Stimulated activated CD8-positive, alpha-beta memory T cell treated with anti-CD3 and anti-CD28 coated beads, Interleukin-7, amount 100 ng/mL, for 1 hour (primary cell): ENCODE results near the gene CDKAL1.
"Not testable (repeated sequence)": the region's sequence is repeated elsewhere in the genome, so short reads cannot be mapped to it uniquely, and the experiment has no call there.

Experiments used
- DNase-seq, 2 donors: peaks; one replicate each; pipeline ENCODE4 v3.0.0-alpha.2; 2020; ENCODE audit warnings: low read depth in 2 of 2

The CDKAL1 gene

GRCh38 chr6:20744911-20745557 is 210.8 kb downstream of the CDKAL1 start:
- no peak for DNase-seq

- no peak for DNase-seq
These were observed 211.8 kb downstream of the CDKAL1 start for GRCh38 chr6:20746024-20746423.

GRCh38 chr6:20746805-20747558 is 212.7 kb downstream of the CDKAL1 start:
- no peak for DNase-seq

GRCh38 chr6:20747991-20748390 is 213.7 kb downstream of the CDKAL1 start:
- no peak for DNase-seq

GRCh38 chr6:20751293-20751935 is 217.2 kb downstream of the CDKAL1 start:
- no peak for DNase-seq

GRCh38 chr6:20755631-20756030 is 221.4 kb downstream of the CDKAL1 start:
- DNase-seq = no peak

GRCh38 chr6:20756584-20757147 is 222.4 kb downstream of the CDKAL1 start:
- not testable (repeated sequence) for DNase-seq

GRCh38 chr6:20757761-20758160 is 223.5 kb downstream of the CDKAL1 start:
- no peak for DNase-seq

GRCh38 chr6:20763296-20763695 is 229.0 kb downstream of the CDKAL1 start:
- no peak for DNase-seq

- DNase-seq = no peak
These were observed 235.4 kb downstream of the CDKAL1 start for GRCh38 chr6:20769631-20770030.

- DNase-seq = no peak
These were observed 236.5 kb downstream of the CDKAL1 start for GRCh38 chr6:20770773-20771172.

- no peak for DNase-seq
These were observed 237.2 kb downstream of the CDKAL1 start for GRCh38 chr6:20771409-20771808.

GRCh38 chr6:20773822-20774221 is 239.6 kb downstream of the CDKAL1 start:
- no peak for DNase-seq

- DNase-seq = no peak
These were observed 241.7 kb downstream of the CDKAL1 start for GRCh38 chr6:20775981-20776380.

- no peak for DNase-seq
These were observed 243.5 kb downstream of the CDKAL1 start for GRCh38 chr6:20777801-20778200.

- no peak for DNase-seq
These were observed 244.2 kb downstream of the CDKAL1 start for GRCh38 chr6:20778459-20778858.

GRCh38 chr6:20778912-20779311 is 244.7 kb downstream of the CDKAL1 start:
- no peak for DNase-seq

- no peak for DNase-seq
These were observed 254.9 kb downstream of the CDKAL1 start for GRCh38 chr6:20789162-20789561.

GRCh38 chr6:20790032-20790791 is 256.0 kb downstream of the CDKAL1 start:
- DNase-seq = no peak

GRCh38 chr6:20791074-20791473 is 256.8 kb downstream of the CDKAL1 start:
- DNase-seq = no peak

- DNase-seq = no peak
These were observed 257.7 kb downstream of the CDKAL1 start for GRCh38 chr6:20791944-20792343.

GRCh38 chr6:20793174-20793573 is 258.9 kb downstream of the CDKAL1 start:
- no peak for DNase-seq
